Tibial nerve (tissue), 3 donors: ENCODE measurements around the gene MEIS2.

Experiments
- POLR2A ChIP-seq, 2 donors: fragments of 450-650 bp; IDR thresholded peaks; one replicate each; pipeline ENCODE4 v1.6.1; 2017; ENCODE audit warnings: antibody characterized with exemption in 2 of 2, mild to moderate bottlenecking in 2 of 2, moderate library complexity in 2 of 2
- TF ChIP-seq, protein P1 (sequence below), 5 experiments: fragments of 200-600 bp in 3 of 5; fragments of 450-650 bp in 2 of 5; sonication (generic) in 3 of 5; IDR thresholded peaks; one replicate each; pipeline ENCODE4 v1.5.1; 2016 to 2019; ENCODE audit warnings: antibody characterized with exemption in 5 of 5, mild to moderate bottlenecking in 3 of 5, moderate library complexity in 2 of 5

DNA sequence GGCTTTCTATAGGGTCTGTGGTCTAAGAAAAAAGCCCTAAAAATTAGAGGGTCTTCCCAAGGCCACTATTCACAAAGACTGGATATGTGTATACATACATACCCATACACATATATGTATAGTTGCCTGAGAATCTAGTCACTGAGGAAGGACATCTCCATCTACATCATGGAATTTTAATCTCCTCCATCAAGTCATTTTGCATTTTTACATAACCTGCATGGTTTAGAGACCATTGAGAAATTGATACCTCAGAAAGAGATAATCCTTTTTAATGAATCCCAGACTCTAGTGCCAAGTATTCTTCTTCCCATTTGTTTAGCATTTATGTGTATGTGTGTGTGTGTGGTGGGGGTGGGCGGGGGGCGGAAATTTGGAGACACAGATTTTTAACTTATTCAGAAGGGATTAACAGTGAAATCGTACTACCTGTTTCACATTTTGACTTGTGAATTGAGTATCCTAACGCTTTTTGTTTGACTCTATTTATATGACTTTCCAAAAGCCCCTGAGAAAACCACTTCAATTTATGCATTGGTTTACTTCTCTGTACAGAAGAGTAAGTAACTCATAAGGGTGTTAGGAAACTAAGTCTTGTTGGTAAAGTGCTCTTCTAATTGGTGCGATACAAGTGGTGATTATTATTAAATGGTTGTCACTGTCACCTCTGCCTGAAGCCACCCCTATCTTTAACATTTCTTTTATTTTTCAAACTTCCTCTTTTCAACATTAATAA lies 166.9 kb downstream of the MEIS2 start:
- TF ChIP-seq, protein P1, sequence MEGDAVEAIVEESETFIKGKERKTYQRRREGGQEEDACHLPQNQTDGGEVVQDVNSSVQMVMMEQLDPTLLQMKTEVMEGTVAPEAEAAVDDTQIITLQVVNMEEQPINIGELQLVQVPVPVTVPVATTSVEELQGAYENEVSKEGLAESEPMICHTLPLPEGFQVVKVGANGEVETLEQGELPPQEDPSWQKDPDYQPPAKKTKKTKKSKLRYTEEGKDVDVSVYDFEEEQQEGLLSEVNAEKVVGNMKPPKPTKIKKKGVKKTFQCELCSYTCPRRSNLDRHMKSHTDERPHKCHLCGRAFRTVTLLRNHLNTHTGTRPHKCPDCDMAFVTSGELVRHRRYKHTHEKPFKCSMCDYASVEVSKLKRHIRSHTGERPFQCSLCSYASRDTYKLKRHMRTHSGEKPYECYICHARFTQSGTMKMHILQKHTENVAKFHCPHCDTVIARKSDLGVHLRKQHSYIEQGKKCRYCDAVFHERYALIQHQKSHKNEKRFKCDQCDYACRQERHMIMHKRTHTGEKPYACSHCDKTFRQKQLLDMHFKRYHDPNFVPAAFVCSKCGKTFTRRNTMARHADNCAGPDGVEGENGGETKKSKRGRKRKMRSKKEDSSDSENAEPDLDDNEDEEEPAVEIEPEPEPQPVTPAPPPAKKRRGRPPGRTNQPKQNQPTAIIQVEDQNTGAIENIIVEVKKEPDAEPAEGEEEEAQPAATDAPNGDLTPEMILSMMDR (IDR thresholded peaks at IDR 0.05): no peak
- no peak for TF ChIP-seq POLR2A (IDR thresholded peaks at IDR 0.05)
